Measurements from ENCODE around the gene RAP1GAP.
"Not testable (repeated sequence)": the region's sequence is repeated elsewhere in the genome, so short reads cannot be mapped to it uniquely, and the experiment has no call there.

Gene RAP1GAP

GRCh38 chr1:21677168-21677567, 8.0 kb upstream of the RAP1GAP start:
- no peak for DNase-seq (ENCODE audit: low read depth)

- DNase-seq (ENCODE audit: low read depth): no peak
These were observed 5.8 kb upstream of the RAP1GAP start for GRCh38 chr1:21674957-21675356.

GRCh38 chr1:21673853-21674252, 4.7 kb upstream of the RAP1GAP start:
- DNase-seq (ENCODE audit: low read depth): not testable (repeated sequence)

- DNase-seq (ENCODE audit: low read depth): no peak
These were observed 4.2 kb upstream of the RAP1GAP start for GRCh38 chr1:21673277-21673780.

- DNase-seq (ENCODE audit: low read depth): no peak
These were observed 3.5 kb upstream of the RAP1GAP start for GRCh38 chr1:21672478-21673276.

- DNase-seq (ENCODE audit: low read depth): no peak
These were observed 2.8 kb upstream of the RAP1GAP start for GRCh38 chr1:21671915-21672314.

GRCh38 chr1:21670956-21671902, 2.1 kb upstream of the RAP1GAP start:
- no peak for DNase-seq (ENCODE audit: low read depth)

GRCh38 chr1:21670059-21670881, 1.1 kb upstream of the RAP1GAP start:
- DNase-seq (ENCODE audit: low read depth): no peak

GRCh38 chr1:21668951-21669257, 253 bp downstream of the RAP1GAP start:
- no peak for DNase-seq (ENCODE audit: low read depth)

- DNase-seq (ENCODE audit: low read depth): no peak
These were observed 766 bp downstream of the RAP1GAP start for GRCh38 chr1:21668232-21668950.

GRCh38 chr1:21667348-21668231, 1.6 kb downstream of the RAP1GAP start:
- DNase-seq (ENCODE audit: low read depth): no peak

GRCh38 chr1:21666576-21667320, 2.4 kb downstream of the RAP1GAP start:
- DNase-seq (ENCODE audit: low read depth): no peak

- DNase-seq (ENCODE audit: low read depth): no peak
These were observed 3.2 kb downstream of the RAP1GAP start for GRCh38 chr1:21665711-21666575.

GRCh38 chr1:21664806-21665588, 4.2 kb downstream of the RAP1GAP start:
- no peak for DNase-seq (ENCODE audit: low read depth)

GRCh38 chr1:21663951-21664805, 5.0 kb downstream of the RAP1GAP start:
- no peak for DNase-seq (ENCODE audit: low read depth)

GRCh38 chr1:21663248-21663950, 5.8 kb downstream of the RAP1GAP start:
- no peak for DNase-seq (ENCODE audit: low read depth)
